Stimulated activated CD4-positive, alpha-beta T cell treated with anti-CD3 and anti-CD28 coated beads, Interleukin-1b, Interleukin-23, amount 100 ng/mL, for 24 hours (primary cell): Measurements from ENCODE around the gene CYP27C1.

Experiments used
- DNase-seq, 4 experiments: peaks; one replicate each; pipeline ENCODE4 v3.0.0-alpha.2; 2020; ENCODE audit warnings: low read depth in 4 of 4, low spot score in 1 of 4

Gene CYP27C1

GRCh38 chr2:127154396-127154795 lies 65.7 kb downstream of the CYP27C1 start:
- DNase-seq = no peak

GRCh38 chr2:127153691-127154158 lies 66.4 kb downstream of the CYP27C1 start:
- DNase-seq = no peak

- no peak for DNase-seq
Measured at GRCh38 chr2:127150996-127151395, 69.1 kb downstream of the CYP27C1 start.

- no peak for DNase-seq
Measured at GRCh38 chr2:127149384-127149783, 70.7 kb downstream of the CYP27C1 start.

- DNase-seq = no peak
Measured at GRCh38 chr2:127146820-127147502, 73.1 kb downstream of the CYP27C1 start.

- no peak for DNase-seq
Measured at GRCh38 chr2:127146071-127146725, 73.9 kb downstream of the CYP27C1 start.

GRCh38 chr2:127145280-127145895 lies 74.7 kb downstream of the CYP27C1 start:
- DNase-seq = no peak

- DNase-seq = no peak
Measured at GRCh38 chr2:127143841-127144782, 76.0 kb downstream of the CYP27C1 start.

- no peak for DNase-seq
Measured at GRCh38 chr2:127142663-127143630, 77.2 kb downstream of the CYP27C1 start.

GRCh38 chr2:127140538-127140937 lies 79.6 kb downstream of the CYP27C1 start:
- DNase-seq = no peak

GRCh38 chr2:127139766-127140165 lies 80.3 kb downstream of the CYP27C1 start:
- DNase-seq = no peak

GRCh38 chr2:127138281-127138680 lies 81.8 kb downstream of the CYP27C1 start:
- no peak for DNase-seq

GRCh38 chr2:127137741-127138140 lies 82.4 kb downstream of the CYP27C1 start:
- DNase-seq = no peak

- no peak for DNase-seq
Measured at GRCh38 chr2:127137225-127137624, 82.9 kb downstream of the CYP27C1 start.

GRCh38 chr2:127134833-127135830 lies 85.0 kb downstream of the CYP27C1 start:
- DNase-seq = no peak

- no peak for DNase-seq
Measured at GRCh38 chr2:127134235-127134634, 85.9 kb downstream of the CYP27C1 start.
